H7 (cell line): ENCODE data around the gene MYCT1. TPM values are rescaled to one million over a fixed set of nuclear protein-coding genes. Genes with fewer than 3 reads are reported as not detected.
"Not testable (repeated sequence)": the region's sequence is repeated elsewhere in the genome, so short reads cannot be mapped to it uniquely, and the experiment has no call there.

ENCODE experiments used
- DNase-seq: peaks from one replicate; pipeline ENCODE4 v3.0.0; 2012
- H3K27me3 ChIP-seq: 2 replicates; pipeline ENCODE4 v1.6.0; 2011; ENCODE audit warnings: mild to moderate bottlenecking, low read length; ENCODE audit not compliant: control insufficient read depth, insufficient read depth
- H3K36me3 ChIP-seq: replicated peaks from 2 replicates; pipeline ENCODE4 v1.5.1; 2011; ENCODE audit warnings: low read length; ENCODE audit not compliant: control insufficient read depth, insufficient read depth
- H3K4me3 ChIP-seq: 2 replicates; pipeline ENCODE4 v1.5.1; 2011; ENCODE audit warnings: low read depth, mild to moderate bottlenecking, control low read depth, low read length, moderate library complexity; ENCODE audit not compliant: insufficient read depth
- total RNA-seq: library from RNA; depleted of rRNA; stranded (reverse); fragments of >200 nt; shearing (Covaris generic); gene quantifications from 2 replicates; pipeline ENCODE4 v1.2.3, GENCODE V29; 2014; rRNA removed

MYCT1 gene, protein sequence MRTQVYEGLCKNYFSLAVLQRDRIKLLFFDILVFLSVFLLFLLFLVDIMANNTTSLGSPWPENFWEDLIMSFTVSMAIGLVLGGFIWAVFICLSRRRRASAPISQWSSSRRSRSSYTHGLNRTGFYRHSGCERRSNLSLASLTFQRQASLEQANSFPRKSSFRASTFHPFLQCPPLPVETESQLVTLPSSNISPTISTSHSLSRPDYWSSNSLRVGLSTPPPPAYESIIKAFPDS
- 0.92 and 2.7 TPM in 2 replicates for total RNA-seq

DNA sequence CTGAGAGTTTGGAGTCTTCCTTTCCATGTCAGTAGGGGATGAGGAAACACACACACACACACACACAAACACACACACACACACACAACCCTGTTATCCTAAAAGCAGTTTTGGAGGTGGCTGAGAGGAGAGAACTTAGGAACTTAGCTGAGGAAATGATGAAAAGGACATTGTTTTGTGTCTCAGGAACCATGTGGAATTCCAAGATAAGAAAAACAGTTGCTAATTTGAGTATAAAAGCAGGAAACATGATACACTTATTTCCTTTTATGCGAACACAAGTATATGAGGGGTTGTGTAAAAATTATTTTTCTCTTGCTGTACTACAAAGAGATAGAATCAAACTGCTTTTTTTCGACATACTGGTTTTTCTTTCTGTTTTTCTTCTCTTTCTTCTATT is at the start of gene MYCT1:
TSS of gene MYCT1 (plus strand) at position 264 of the 400 bp plus-strand sequence. CDS start at position 270, 6 bp downstream.
- DNase-seq = no peak
- Histone ChIP-seq H3K27me3 (no peaks in the 10 kb centered on the region), H3K36me3 (no peaks in the 10 kb centered on the region), H3K4me3 (no peak within 1 kb of the TSS)

DNA sequence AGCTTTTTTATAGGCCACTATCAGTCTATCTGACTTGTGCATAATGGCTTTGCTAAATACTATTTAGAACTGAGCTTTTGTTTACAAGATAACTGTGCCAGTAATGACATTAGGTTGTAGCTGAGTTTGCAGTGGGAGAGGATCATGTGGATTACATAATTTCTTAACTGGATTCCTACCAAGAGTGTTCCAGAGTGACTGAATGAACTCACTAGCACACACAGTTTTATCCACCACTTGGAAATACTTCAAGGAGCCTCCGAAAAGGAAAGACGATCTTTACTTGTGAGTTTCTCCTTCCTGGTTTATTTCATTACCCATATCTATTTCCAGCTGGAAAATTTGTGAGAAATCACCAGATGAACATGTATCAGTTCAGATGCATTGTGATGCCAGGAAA is 49.6 kb upstream of the MYCT1 start:
- no peak overlapping the region for H3K4me3 ChIP-seq
- H3K27me3 ChIP-seq = no peaks in the 10 kb centered on the region
- no peak for DNase-seq
- no peaks in the 10 kb centered on the region for H3K36me3 ChIP-seq

DNA sequence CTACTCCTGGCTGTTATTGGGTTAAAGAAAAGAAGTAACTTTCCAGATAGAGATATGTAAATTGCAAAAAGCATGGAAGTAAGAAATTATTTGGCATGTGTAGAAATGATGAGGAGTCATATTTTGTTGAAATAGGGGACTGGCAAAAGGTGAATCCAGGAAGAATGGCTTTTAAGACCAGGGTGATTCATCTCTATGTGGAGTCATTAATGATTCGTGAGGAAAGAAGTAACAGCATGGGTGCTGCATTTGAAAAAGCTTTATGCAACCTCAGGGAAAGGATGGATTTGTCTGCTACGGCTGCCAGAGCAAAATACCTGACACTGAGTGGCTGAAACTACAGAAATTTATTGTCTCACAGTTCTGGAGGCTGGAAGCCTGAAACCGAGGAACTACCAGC is 45.7 kb upstream of the MYCT1 start:
- H3K36me3 ChIP-seq = no peaks in the 10 kb centered on the region
- DNase-seq = no peak
- no peak overlapping the region for H3K4me3 ChIP-seq
- no peaks in the 10 kb centered on the region for H3K27me3 ChIP-seq

GRCh38 chr6:152661776-152662175 is 35.9 kb upstream of the MYCT1 start:
- H3K27me3 ChIP-seq = no peaks in the 10 kb centered on the region
- DNase-seq = no peak
- no peaks in the 10 kb centered on the region for H3K36me3 ChIP-seq
- H3K4me3 ChIP-seq = no peak overlapping the region

GRCh38 chr6:152669895-152670294 is 27.8 kb upstream of the MYCT1 start:
- Histone ChIP-seq H3K27me3 (no peaks in the 10 kb centered on the region), H3K4me3 (no peak overlapping the region), H3K36me3 (no peaks in the 10 kb centered on the region)
- peak; percentile 22 for DNase-seq

DNA sequence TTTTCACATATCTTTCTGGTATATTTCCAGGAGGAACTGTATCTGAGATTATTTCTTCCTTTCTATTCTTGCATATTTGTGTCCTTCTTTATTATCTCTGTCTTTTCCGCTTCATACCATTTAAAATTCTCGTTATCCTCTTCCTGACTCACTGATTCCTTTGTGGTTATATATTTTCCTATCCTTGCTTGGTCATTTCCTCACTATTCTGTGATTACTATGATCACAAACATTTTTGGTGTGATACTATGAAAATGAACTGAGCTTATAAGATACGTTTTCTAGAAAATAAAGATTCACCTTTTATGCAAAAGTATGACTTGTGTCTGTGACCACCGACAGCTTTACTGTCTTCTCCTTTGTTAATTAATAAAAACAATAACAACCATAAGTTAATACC is 26.5 kb upstream of the MYCT1 start:
- no peaks in the 10 kb centered on the region for H3K36me3 ChIP-seq
- H3K27me3 ChIP-seq = no peaks in the 10 kb centered on the region
- DNase-seq = no peak
- no peak overlapping the region for H3K4me3 ChIP-seq

DNA sequence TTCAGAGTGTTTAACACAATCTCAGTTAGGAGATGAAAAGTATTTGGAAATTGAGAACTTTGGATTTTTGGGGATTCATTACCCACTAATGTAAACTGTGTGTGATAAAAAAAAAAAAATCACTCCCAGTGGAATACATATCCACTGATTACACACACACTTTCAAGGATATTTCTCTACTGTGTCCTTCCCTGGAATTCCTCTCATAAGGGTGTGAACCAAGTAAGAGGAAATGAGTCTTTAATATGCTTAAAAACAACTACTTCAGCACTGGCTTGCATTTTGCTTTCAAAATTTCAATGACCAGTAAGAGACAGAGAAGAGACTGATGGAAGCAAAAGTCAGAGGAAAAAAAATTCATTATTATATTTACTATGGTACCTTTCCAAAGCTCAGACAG is 24.5 kb upstream of the MYCT1 start:
- H3K4me3 ChIP-seq = no peak overlapping the region
- no peak for DNase-seq
- H3K27me3 ChIP-seq = no peaks in the 10 kb centered on the region
- no peaks in the 10 kb centered on the region for H3K36me3 ChIP-seq

GRCh38 chr6:152680151-152680550 is 17.5 kb upstream of the MYCT1 start:
- no peak for DNase-seq
- Histone ChIP-seq H3K4me3 (no peak overlapping the region), H3K36me3 (no peaks in the 10 kb centered on the region), H3K27me3 (no peaks in the 10 kb centered on the region)

DNA sequence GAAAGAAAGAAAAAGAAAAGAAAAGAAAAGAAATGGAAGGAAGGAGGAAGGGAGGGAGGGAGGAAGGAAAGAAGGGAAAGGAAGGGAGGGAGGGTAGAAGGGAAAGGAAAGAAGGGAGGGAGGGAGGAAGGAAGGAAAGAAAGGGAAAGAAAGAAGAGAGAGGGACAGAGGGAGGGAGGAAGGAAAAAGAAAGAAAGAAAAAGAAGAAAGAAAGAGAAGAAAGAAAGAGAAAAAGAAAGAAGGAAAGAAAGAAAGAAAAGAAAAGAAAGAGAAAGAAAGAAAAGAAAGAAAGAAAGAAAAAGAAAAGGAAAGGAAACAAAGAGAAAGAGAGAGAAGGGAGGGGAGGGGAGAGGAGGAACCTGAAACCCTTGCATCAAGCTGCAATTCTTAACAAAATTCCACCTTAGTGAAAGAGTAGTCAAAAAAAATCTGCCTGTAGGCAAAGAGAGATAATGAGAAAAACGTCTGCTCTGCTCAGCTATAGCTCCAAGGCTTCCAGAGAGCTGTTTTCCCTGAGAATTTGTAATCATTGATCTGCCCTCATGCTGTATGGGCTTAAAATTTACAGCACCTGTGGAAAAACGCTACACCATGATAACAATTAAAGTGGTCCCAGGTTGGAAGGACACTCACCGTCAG is 16.7 kb upstream of the MYCT1 start:
- H3K27me3 ChIP-seq = no peaks in the 10 kb centered on the region
- no peak overlapping the region for H3K4me3 ChIP-seq
- no peaks in the 10 kb centered on the region for H3K36me3 ChIP-seq
- no peak for DNase-seq

GRCh38 chr6:152682141-152682540 is 15.6 kb upstream of the MYCT1 start:
- Histone ChIP-seq H3K36me3 (no peaks in the 10 kb centered on the region), H3K4me3 (no peak overlapping the region), H3K27me3 (no peaks in the 10 kb centered on the region)
- no peak for DNase-seq

- H3K36me3 ChIP-seq, H3K27me3 ChIP-seq, DNase-seq, H3K4me3 ChIP-seq: not testable (repeated sequence)
Measured at GRCh38 chr6:152682935-152683334, 14.8 kb upstream of the MYCT1 start.

DNA sequence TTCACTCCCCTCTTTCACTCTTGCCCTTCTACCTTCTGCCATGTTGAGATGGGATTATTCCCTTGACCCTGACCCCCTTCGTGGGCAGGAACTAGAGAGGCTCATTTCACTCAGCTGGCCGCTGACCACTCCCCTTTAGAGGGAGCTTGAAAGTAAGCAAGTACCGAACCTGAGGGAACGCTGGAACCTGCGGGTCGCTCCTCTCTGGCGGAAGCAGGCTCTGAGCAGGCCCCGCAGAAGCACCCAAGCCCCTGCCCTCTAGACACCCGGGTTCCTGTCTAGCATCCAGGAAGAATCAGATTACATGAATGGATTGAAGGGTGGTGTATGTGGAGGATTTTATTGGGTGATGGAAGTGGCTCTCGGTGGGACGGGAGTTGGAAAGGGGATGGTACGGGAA is 11.9 kb upstream of the MYCT1 start:
- DNase-seq = no peak
- no peaks in the 10 kb centered on the region for H3K27me3 ChIP-seq

GRCh38 chr6:152695372-152696045 is 2.2 kb upstream of the MYCT1 start:
- Histone ChIP-seq H3K36me3 (no peaks in the 10 kb centered on the region), H3K4me3 (no peak overlapping the region), H3K27me3 (no peaks in the 10 kb centered on the region)
- no peak for DNase-seq

More for the DNA sequence above, 11.9 kb upstream of the MYCT1 start:
- no peaks in the 10 kb centered on the region for H3K36me3 ChIP-seq
- H3K4me3 ChIP-seq = no peak overlapping the region

GRCh38 chr6:152696522-152696921 is 1.2 kb upstream of the MYCT1 start:
- no peak for DNase-seq
- H3K4me3 ChIP-seq = no peak overlapping the region
- no peaks in the 10 kb centered on the region for H3K27me3 ChIP-seq
- no peaks in the 10 kb centered on the region for H3K36me3 ChIP-seq

- Histone ChIP-seq H3K27me3 (no peaks in the 10 kb centered on the region), H3K4me3 (no peak overlapping the region), H3K36me3 (no peaks in the 10 kb centered on the region)
- no peak for DNase-seq
Measured at GRCh38 chr6:152698692-152699091, 995 bp downstream of the MYCT1 start.
